H1 (cell line): ENCODE measurements around the gene RNF215. TPM values are rescaled to one million over a fixed set of nuclear protein-coding genes. Genes with fewer than 3 reads are reported as not detected.

Experiments
- CTCF ChIA-PET: fragments of 300-600 bp; sonication (Branson Sonifier 250); formaldehyde crosslinking; loops from one replicate; lab custom pipeline; 2021; ENCODE audit not compliant: partially characterized antibody; lab: Charles Lee
- POLR2A ChIA-PET: fragments of 300-600 bp; sonication (Branson Sonifier 250); formaldehyde crosslinking; loops from one replicate; lab custom pipeline; 2021; ENCODE audit warnings: inconsistent platforms; ENCODE audit not compliant: partially characterized antibody; lab: Charles Lee
- DNase-seq, 2 experiments: peaks; one replicate each; pipeline versions ENCODE4 v3.0.0 to v3.0.0-alpha.2; 2010 to 2022; ENCODE audit warnings: low spot score in 2 of 2, low read depth in 1 of 2, mixed read lengths in 1 of 2
- FAIRE-seq: peaks from 2 replicates; lab custom pipeline; 2011; peaks lifted over from hg19 to GRCh38; lab: Jason Lieb, UNC
- H2AFZ ChIP-seq: 2 replicates; pipeline ENCODE4 v1.8.1; 2012; ENCODE audit warnings: low read length, inconsistent platforms
- H2AK5ac ChIP-seq: 2 replicates; pipeline ENCODE4 v1.6.1; 2013; ENCODE audit warnings: low read depth, low read length
- H2BK120ac ChIP-seq: replicated peaks from 2 replicates; pipeline ENCODE3; 2013; ENCODE audit warnings: low read depth, low read length, inconsistent platforms
- H2BK12ac ChIP-seq: 2 replicates; pipeline ENCODE4 v1.6.1; 2013; ENCODE audit warnings: low read depth, low read length
- H2BK15ac ChIP-seq: 2 replicates; pipeline ENCODE4 v1.6.1; 2013; ENCODE audit warnings: low read length
- H2BK20ac ChIP-seq: 2 replicates; pipeline ENCODE4 v1.6.1; 2013; ENCODE audit warnings: low read length
- H2BK5ac ChIP-seq: 2 replicates; pipeline ENCODE4 v1.6.1; 2013; ENCODE audit warnings: low read depth, low read length
- H3K14ac ChIP-seq: 2 replicates; pipeline ENCODE4 v1.6.1; 2013; ENCODE audit warnings: inconsistent platforms; ENCODE audit not compliant: insufficient read length
- H3K18ac ChIP-seq: 2 replicates; pipeline ENCODE4 v1.6.1; 2013; ENCODE audit warnings: low read length; ENCODE audit errors: extremely low read depth
- H3K23ac ChIP-seq: 2 replicates; pipeline ENCODE4 v1.6.1; 2013; ENCODE audit warnings: inconsistent platforms; ENCODE audit not compliant: insufficient read length
- H3K23me2 ChIP-seq: 2 replicates; pipeline ENCODE4 v1.6.1; 2013; ENCODE audit warnings: low read depth, low read length
- H3K27ac ChIP-seq: 2 replicates; pipeline ENCODE4 v1.6.1; 2011; ENCODE audit warnings: low read depth, low read length, inconsistent platforms
- H3K27me3 ChIP-seq, 4 experiments: replicated peaks in 1 of 4; 1 replicate in 1 of 4; 2 replicates in 3 of 4; pipeline versions ENCODE4 v1.6.1 to v1.8.1; 2011 to 2013; ENCODE audit warnings: low read length in 3 of 4, mild to moderate bottlenecking in 3 of 4, inconsistent platforms in 2 of 4, mixed read lengths in 2 of 4, moderate library complexity in 1 of 4; ENCODE audit not compliant: control insufficient read depth in 3 of 4, insufficient read depth in 3 of 4; ENCODE audit errors: extremely low read depth in 1 of 4
- H3K36me3 ChIP-seq, 4 experiments: 2 replicates each; pipeline versions ENCODE4 v1.6.1 to v1.8.1; 2011 to 2013; ENCODE audit warnings: mild to moderate bottlenecking in 4 of 4, low read length in 3 of 4, moderate library complexity in 2 of 4, control low read depth in 1 of 4, inconsistent platforms in 1 of 4; ENCODE audit not compliant: insufficient read depth in 4 of 4, control insufficient read depth in 2 of 4
- H3K4ac ChIP-seq: replicated peaks from 2 replicates; pipeline ENCODE3; 2013; ENCODE audit warnings: low read length, low read depth, mixed read lengths, inconsistent platforms; ENCODE audit not compliant: insufficient read length
- H3K4me1 ChIP-seq, 4 experiments: replicated peaks in 1 of 4; 1 replicate in 1 of 4; 2 replicates in 3 of 4; pipeline versions ENCODE4 v1.6.1 to v1.8.1; 2011 to 2013; ENCODE audit warnings: low read length in 3 of 4, inconsistent platforms in 2 of 4, mixed read lengths in 1 of 4; ENCODE audit not compliant: insufficient read depth in 4 of 4, control insufficient read depth in 3 of 4
- H3K4me2 ChIP-seq, 2 experiments: 2 replicates each; pipeline versions ENCODE4 v1.6.1 to v1.8.1; 2011 to 2013; ENCODE audit warnings: low read depth in 2 of 2, low read length in 2 of 2, control low read depth in 1 of 2, inconsistent platforms in 1 of 2, mild to moderate bottlenecking in 1 of 2; ENCODE audit not compliant: insufficient read depth in 1 of 2
- H3K4me3 ChIP-seq, 4 experiments: fragments of 200-600, 300-600 bp in 1 of 4; sonication (generic), shearing (Covaris generic), sonication (Bioruptor Twin) in 1 of 4; 2 replicates each; pipeline versions ENCODE4 v1.5.1 to v1.8.1; 2011 to 2016; ENCODE audit warnings: low read length in 4 of 4, low read depth in 3 of 4, control low read depth in 2 of 4, inconsistent platforms in 2 of 4, mild to moderate bottlenecking in 2 of 4, mixed read lengths in 1 of 4, moderate library complexity in 1 of 4; ENCODE audit not compliant: insufficient read depth in 2 of 4; ENCODE audit errors: extremely low read depth in 1 of 4
- H3K56ac ChIP-seq: replicated peaks from 2 replicates; pipeline ENCODE3; 2013; ENCODE audit warnings: low read depth, mild to moderate bottlenecking, mixed read lengths, low read length, inconsistent platforms; ENCODE audit not compliant: insufficient read length
- H3K79me1 ChIP-seq: 2 replicates; pipeline ENCODE4 v1.6.1; 2013; ENCODE audit warnings: low read depth, low read length, control low read depth
- H3K79me2 ChIP-seq, 2 experiments: 2 replicates each; pipeline versions ENCODE4 v1.6.1 to v1.8.1; 2012 to 2013; ENCODE audit warnings: low read length in 2 of 2, mild to moderate bottlenecking in 2 of 2, inconsistent platforms in 1 of 2; ENCODE audit not compliant: insufficient read depth in 2 of 2, control insufficient read depth in 1 of 2
- H3K9ac ChIP-seq, 4 experiments: replicated peaks in 1 of 4; 1 replicate in 1 of 4; 2 replicates in 3 of 4; pipeline versions ENCODE4 v1.6.1 to v1.8.1; 2011 to 2013; ENCODE audit warnings: low read depth in 3 of 4, low read length in 3 of 4, control low read depth in 2 of 4, mild to moderate bottlenecking in 2 of 4, moderate library complexity in 2 of 4, inconsistent platforms in 1 of 4; ENCODE audit errors: extremely low read depth in 1 of 4
- H3K9me3 ChIP-seq, 2 experiments: 2 replicates each; pipeline versions ENCODE4 v1.6.1 to v1.8.1; 2012 to 2013; ENCODE audit warnings: mild to moderate bottlenecking in 2 of 2, moderate library complexity in 2 of 2, control low read depth in 1 of 2, inconsistent platforms in 1 of 2, low read depth in 1 of 2, low read length in 1 of 2, mixed read lengths in 1 of 2; ENCODE audit not compliant: insufficient read depth in 2 of 2
- H4K20me1 ChIP-seq, 2 experiments: replicated peaks in 1 of 2; 2 replicates each; pipeline versions ENCODE3 to v1.8.1; 2011 to 2013; ENCODE audit warnings: inconsistent platforms in 2 of 2, low read length in 2 of 2, mild to moderate bottlenecking in 1 of 2; ENCODE audit not compliant: insufficient read depth in 2 of 2, control insufficient read depth in 1 of 2
- H4K5ac ChIP-seq: 2 replicates; pipeline ENCODE4 v1.6.1; 2013; ENCODE audit warnings: low read length, low read depth, mixed read lengths, inconsistent platforms; ENCODE audit not compliant: insufficient read length
- H4K8ac ChIP-seq: 2 replicates; pipeline ENCODE4 v1.8.0; 2013; ENCODE audit warnings: mild to moderate bottlenecking, moderate library complexity, low read length, inconsistent platforms; ENCODE audit not compliant: insufficient read depth; ENCODE audit errors: extremely low read depth
- H4K91ac ChIP-seq: replicated peaks from 2 replicates; pipeline ENCODE3; 2013; ENCODE audit warnings: low read length, mixed read lengths, inconsistent platforms; ENCODE audit not compliant: insufficient read length
- CBX8 ChIP-seq: fragments of 300-800, 300-1000 bp; sonication (generic); IDR thresholded peaks from 2 replicates; pipeline ENCODE4 v1.7.1; 2016; ENCODE audit warnings: low read depth, low read length, borderline replicate concordance
- CREB1 ChIP-seq: IDR thresholded peaks from 2 replicates; pipeline ENCODE4 v1.6.1; 2012; ENCODE audit warnings: inconsistent platforms
- EZH2 ChIP-seq: fragments of 200-600 bp; sonication (generic); IDR thresholded peaks from 2 replicates; pipeline ENCODE4 v1.7.1; 2012; ENCODE audit warnings: low read depth, mild to moderate bottlenecking, moderate library complexity, low read length, inconsistent platforms; ENCODE audit not compliant: severe bottlenecking
- HDAC6 ChIP-seq: IDR thresholded peaks from one replicate; pipeline ENCODE4 v1.7.1; 2012; ENCODE audit warnings: low read depth, mild to moderate bottlenecking, inconsistent platforms, low read length, moderate library complexity
- JUND ChIP-seq: IDR thresholded peaks from 2 replicates; pipeline ENCODE4 v1.6.1; 2011; ENCODE audit warnings: mild to moderate bottlenecking, improper control_type of control experiment, low read length
- NRF1 ChIP-seq: IDR thresholded peaks from 2 replicates; pipeline ENCODE4 v1.6.1; 2011; ENCODE audit warnings: mild to moderate bottlenecking, low read depth, low read length, improper control_type of control experiment
- POLR2AphosphoS5 ChIP-seq: IDR thresholded peaks from 2 replicates; pipeline ENCODE4 v1.6.1; 2011; ENCODE audit warnings: low read depth, low read length
- RNF2 ChIP-seq: fragments of 200-900, 300-1000 bp; sonication (generic); IDR thresholded peaks from 2 replicates; pipeline ENCODE4 v1.7.1; 2016; ENCODE audit warnings: borderline replicate concordance, low read depth, mild to moderate bottlenecking, antibody characterized with exemption, low read length; ENCODE audit not compliant: poor library complexity, severe bottlenecking; ENCODE audit errors: missing control alignments
- RXRA ChIP-seq: IDR thresholded peaks from 2 replicates; pipeline ENCODE4 v1.6.1; 2011; ENCODE audit warnings: low read depth, mild to moderate bottlenecking, low read length, moderate library complexity; ENCODE audit not compliant: insufficient read depth
- SIX5 ChIP-seq: IDR thresholded peaks from 2 replicates; pipeline ENCODE4 v1.6.1; 2011; ENCODE audit warnings: mild to moderate bottlenecking, low read depth, low read length
- WGBS, 2 experiments: shearing (Covaris generic) in 1 of 2; methylation state at CpG; one replicate each; pipeline versions ENCODE4 v1.1.6 to v1.1.7; 2013 to 2015; ENCODE audit warnings: low lambda C conversion rate in 2 of 2, mixed read lengths in 2 of 2, inconsistent platforms in 1 of 2, low coverage in 1 of 2, missing lambda C conversion rate in 1 of 2; ENCODE audit not compliant: insufficient replicate concordance in 2 of 2, insufficient coverage in 1 of 2, insufficient read length in 1 of 2; ENCODE audit errors: extremely low coverage in 1 of 2, missing lambda C conversion rate in 1 of 2; 5-methylcytosine and 5-hydroxymethylcytosine counted together
- polyA plus RNA-seq, 7 experiments: library from polyadenylated mRNA; depleted of rRNA in 3 of 7; stranded (reverse) in 5 of 7; unstranded in 2 of 7; fragments of >200 nt in 5 of 7; fragments of 200-250 nt in 2 of 7; gene quantifications; 1 replicate in 5 of 7; 2 replicates in 1 of 7; 4 replicates in 1 of 7; pipeline versions ENCODE4 v1.2.1 to v1.2.3, GENCODE V29; 2011 to 2013; ENCODE audit warnings: missing spikeins in 2 of 7, mixed read lengths in 2 of 7
- total RNA-seq: library from RNA; stranded (reverse); fragmentation: NEBNext Ultra II Directional; extraction: Animal tissue kit (Norgen Biotek cat#: 25700); gene quantifications from 2 replicates; pipeline ENCODE4 v1.2.1, GENCODE V29; 2021

The RNF215 gene
- total and polyA plus RNA-seq, 2 of the 8 experiments (the other 6 are each of a cell fraction or from before 2014, with no cell fraction given) = 13.1 to 19.0 TPM

DNA sequence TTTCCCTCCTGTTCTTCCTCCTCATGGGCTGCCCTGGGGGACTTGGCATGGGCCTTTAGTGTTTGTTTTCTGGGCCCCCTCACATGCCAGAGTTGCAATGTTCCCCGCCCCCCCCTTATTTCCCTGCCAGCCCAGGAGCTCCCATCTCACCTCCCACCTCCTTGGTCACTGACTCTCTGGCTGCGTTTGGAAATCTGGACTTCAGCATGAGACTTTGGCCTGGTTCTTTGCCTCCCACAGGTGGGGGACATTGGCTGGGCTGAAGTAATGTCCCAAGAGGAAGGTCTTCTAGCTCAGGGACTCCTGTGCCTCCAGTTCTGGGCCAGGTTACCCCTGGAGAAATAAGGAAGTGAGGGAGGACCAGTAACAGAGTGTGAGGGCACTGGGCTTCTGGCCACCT, 45.3 kb upstream of the RNF215 start:
- Histone ChIP-seq H2BK20ac (0 out of 2 replicates have a peak overlapping the region, but pooled peaks have one; percentile 32), H3K18ac (no peak overlapping the region), H2BK15ac (no peak overlapping the region), H4K8ac (no peak overlapping the region), H3K36me3 (peaks cover 2 to 10% (median 7%) of the 10 kb centered on the region in 4 experiments; a peak in 6 of 8 replicates), H3K79me1 (no peaks in the 10 kb centered on the region; the same call in 1 of the 2 replicates), H3K9ac (no peak overlapping the region), H3K23me2 (no peaks in the 10 kb centered on the region; the same call in 1 of the 2 replicates), H2BK5ac (no peak overlapping the region), H3K4me3 (no peak overlapping the region), H2AK5ac (no peak overlapping the region), H3K4me2 (no peak overlapping the region), H4K5ac (no peak overlapping the region), H2AFZ (no peak overlapping the region), H3K14ac (no peak overlapping the region), H2BK12ac (no peak overlapping the region), H2BK120ac (no peak overlapping the region), H4K20me1 (peaks cover 0 to 13% of the 10 kb centered on the region in 2 experiments), H3K4me1 (peaks cover 0 to 10% (median 3%) of the 10 kb centered on the region in 4 experiments; a peak in 4 of 7 replicates), H3K9me3 (no peaks in the 10 kb centered on the region), H3K27ac (no peak overlapping the region), H3K56ac (no peak overlapping the region), H3K27me3 (no peaks in the 10 kb centered on the region), H3K23ac (no peak overlapping the region), H3K79me2 (no peaks in the 10 kb centered on the region), H4K91ac (no peak overlapping the region), H3K4ac (no peak overlapping the region)
- DNase-seq (no peak), FAIRE-seq (no peak)
- CTCF ChIA-PET = interaction anchor here (1.1 to 12.0 kb wide), 4 partner anchors 8 to 43 kb away, joined by 3 to 164 read pairs (median 16); partner anchors contain the start of gene SEC14L2
- TF ChIP-seq EZH2 (no peak), RXRA (no peak), HDAC6 (no peak), POLR2AphosphoS5 (no peak), SIX5 (no peak), NRF1 (no peak), CREB1 (no peak), JUND (no peak), CBX8 (no peak), RNF2 (no peak)
- POLR2A ChIA-PET = interaction anchor here (1.9 kb wide), 1 partner anchor 9 kb away, joined by 6 read pairs; no protein-coding TSS in a partner anchor
- WGBS, 2 experiments = 74% methylated on average over 2 of the region's 2 CpGs; no CpG with 5 or more reads in 1 of the 2 experiments
